Stimulated activated CD4-positive, alpha-beta T cell treated with anti-CD3 and anti-CD28 coated beads, Interleukin-2, amount 100 ng/mL, for 4 hours (primary cell): Measurements from ENCODE around the gene PIR.

ENCODE experiments used
- DNase-seq: peaks from one replicate; pipeline ENCODE4 v3.0.0-alpha.2; 2020; ENCODE audit warnings: low read depth

Gene PIR

DNA sequence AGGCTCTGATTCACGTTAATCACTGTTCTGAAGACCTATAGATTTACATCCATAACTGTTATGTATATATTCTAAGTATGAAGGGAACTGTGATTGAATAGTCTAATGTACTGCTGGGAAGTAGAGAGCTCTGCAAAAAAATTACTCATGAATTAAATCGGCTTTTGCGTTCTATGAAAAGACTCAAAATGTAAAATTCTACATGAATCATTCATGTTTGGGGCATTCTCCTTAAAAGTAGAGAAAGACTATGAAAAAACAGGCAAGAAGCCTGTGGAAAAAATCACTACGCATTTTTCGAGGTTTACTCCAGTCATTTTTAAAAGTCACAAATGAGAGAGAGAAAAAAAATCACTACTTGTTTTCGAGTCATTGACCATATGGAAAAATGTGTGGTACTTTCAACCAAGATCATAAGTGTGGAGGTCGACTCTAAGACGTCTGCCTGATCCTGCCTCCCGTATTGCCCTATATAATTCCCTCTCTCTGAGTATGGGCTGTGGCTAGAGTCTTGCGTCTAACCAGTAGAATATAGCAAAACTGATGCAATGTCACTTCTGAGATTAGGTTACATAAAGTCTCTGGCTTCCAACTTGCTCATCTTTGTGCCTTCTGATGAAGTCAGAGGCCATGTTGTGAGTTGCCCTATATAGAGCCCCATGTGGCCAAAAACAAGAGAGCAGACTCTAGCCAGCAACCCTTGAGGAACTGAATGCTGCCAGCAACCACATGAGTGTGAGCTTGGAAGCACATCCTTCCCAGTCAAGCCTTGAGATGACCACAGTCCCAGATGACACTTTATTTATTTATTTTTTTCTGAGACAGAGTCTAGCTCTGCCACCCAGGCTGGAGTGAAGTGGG is 76.8 kb downstream of the PIR start:
- no peak for DNase-seq

- no peak for DNase-seq
These were observed 80.0 kb downstream of the PIR start for GRCh38 chrX:15413101-15413500.

DNA sequence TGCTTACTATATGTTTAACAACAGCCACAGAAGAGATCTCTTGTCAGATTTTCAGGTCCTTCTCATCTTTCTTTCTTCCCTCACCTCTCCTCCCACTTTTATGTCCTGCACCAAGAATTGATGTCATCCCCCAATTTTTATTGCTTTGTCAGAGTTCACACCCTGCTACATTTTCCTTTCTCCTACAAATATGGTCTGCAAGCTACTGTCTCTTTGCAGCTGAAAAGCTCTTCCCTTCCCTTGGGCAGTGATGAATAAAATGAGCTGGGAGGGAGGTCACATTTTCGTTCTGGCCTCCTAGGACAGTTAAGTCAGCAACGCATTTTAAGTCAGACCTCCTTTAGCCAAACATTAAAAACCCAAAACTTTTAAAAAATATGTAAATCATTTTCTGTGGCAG is 82.2 kb downstream of the PIR start:
- no peak for DNase-seq

DNA sequence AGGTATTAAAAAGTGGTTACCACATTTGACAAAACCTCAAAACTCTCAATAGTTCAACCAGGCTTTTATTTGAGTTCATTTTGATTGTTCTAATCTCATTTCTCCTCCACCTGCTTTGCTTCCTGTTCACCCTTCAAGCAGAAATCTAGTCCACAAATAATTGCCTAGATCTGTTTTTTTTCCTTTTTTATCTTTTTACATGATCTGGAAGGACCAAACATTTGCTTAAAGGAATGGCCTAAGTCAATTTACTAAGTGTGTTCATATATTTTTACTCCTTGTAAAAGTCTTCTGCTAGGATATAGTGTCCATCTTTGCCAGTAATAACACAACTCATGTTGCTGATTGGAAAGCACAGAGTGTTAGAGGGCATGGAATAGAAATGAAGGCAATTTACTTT is 82.7 kb downstream of the PIR start:
- no peak for DNase-seq

DNA sequence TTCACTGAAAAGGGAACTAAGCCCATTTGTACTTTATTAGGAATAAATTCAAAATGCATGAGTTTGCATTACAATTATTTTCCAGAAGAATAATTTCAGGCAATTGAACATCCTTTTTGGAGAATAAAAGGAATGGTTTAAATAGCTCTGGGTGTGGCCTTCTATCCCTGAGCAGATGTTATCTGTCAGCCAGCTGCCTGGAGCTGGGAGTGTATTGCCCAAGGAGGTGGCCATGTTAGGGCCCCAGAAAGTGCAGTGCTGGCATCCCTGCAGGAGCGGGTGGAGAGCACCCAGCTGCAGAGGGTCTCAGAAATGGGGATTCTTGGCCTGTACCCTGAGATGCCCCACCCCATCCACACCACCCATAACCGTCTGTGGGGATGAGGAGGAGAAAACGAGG is 87.3 kb downstream of the PIR start:
- DNase-seq: no peak

DNA sequence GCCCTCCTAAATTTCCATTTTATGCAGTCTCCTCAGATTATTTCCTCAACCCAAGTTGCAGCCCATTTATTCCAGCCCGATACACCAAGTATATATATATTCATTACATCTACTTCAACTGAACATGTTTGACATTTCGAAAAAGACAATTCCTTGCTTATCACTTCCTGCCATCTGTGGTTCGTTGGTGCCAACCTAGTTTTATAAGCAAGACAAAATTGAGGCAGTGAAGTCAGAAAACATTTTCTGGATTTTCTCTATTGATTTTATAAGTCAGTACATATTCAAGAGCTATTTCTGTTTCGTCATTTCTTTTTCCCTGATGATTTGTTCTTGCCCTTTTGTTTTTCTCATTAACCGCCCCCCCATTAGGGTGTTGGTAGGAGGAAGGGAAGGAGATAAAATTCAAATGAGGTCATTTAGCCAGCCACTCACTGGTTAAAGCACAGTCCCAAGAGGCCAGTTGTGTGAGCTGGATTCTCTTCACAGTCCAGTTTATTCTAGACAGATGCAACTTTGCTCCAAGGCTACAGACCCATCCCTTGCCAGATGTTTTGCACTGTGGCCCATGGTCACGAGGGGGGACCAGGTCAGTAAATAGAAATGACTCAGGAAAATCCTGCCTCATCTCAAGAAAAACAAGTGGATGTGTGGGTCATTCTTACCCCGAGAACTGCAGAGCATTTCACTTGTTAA is 88.6 kb downstream of the PIR start:
- no peak for DNase-seq

- DNase-seq: no peak
These were observed 91.8 kb downstream of the PIR start for GRCh38 chrX:15401378-15401777.

DNA sequence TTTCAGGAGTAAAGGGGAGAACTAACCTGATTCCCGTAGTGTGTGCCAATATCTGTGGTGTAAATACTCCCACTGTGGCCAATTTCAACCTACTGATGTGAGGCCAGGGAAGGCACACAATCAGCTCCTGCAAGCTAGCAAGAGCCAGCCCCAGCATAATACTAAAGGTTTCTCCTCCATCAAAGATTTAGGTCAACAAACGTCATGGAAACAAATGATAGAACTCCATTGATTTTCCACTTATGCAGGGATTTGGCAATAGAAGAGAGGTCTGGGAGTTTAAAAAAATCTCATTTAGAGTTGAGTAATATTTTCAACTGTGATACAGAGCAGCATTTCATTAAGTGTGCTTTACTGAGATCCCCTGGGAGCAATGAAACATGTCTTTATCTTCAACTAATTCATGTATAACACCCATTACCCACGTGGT is 93.2 kb downstream of the PIR start:
- no peak for DNase-seq

DNA sequence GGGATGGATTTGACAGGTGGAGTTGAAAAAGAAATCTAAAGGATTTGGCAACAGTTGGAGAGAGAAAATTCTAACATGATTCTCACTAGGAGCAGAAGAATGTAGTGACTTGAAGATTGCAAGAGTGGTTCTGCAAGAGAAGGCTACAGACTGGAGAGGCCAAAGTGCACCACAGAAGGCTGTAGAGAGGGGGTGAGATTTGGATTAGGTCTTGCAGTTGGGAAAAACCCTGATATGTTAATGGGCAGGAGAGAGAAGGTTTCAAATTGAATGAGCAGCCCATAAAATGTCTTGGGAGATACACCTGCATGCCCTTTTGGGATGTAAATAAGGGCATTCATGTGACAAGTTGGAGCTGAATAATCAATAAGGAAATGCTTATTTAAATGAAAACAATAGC is 94.3 kb downstream of the PIR start:
- DNase-seq: no peak

GRCh38 chrX:15395789-15396188 is 97.3 kb downstream of the PIR start:
- DNase-seq: no peak

DNA sequence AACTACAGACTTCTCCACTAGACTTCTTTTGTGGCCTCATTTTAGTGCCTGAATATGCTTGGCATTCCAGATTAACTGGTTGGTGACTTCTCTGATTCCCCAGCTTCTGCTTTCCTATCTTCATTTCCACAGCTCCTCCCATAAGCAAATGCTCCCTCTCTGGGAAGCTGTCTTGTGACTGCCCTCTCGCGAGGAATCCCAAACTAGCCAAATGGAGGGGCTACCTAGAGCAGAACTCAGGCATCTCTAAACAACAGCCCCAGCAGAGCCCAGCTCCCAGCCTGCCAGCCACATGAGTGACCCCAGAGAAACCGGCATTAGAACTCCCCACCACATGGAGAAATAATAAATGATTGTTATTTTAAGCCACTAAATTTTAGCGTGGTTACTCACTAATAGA is 101.3 kb downstream of the PIR start:
- DNase-seq: no peak

GRCh38 chrX:15384304-15384703 is 108.8 kb downstream of the PIR start, which contains the start of gene VEGFD:
VEGFD (minus strand) TSS chrX:15384413; CDS start chrX:15383946, 467 bp downstream.
- no peak for DNase-seq

GRCh38 chrX:15382813-15383212 is 110.3 kb downstream of the PIR start:
- no peak for DNase-seq

GRCh38 chrX:15376956-15377355 is 116.2 kb downstream of the PIR start:
- DNase-seq: no peak

DNA sequence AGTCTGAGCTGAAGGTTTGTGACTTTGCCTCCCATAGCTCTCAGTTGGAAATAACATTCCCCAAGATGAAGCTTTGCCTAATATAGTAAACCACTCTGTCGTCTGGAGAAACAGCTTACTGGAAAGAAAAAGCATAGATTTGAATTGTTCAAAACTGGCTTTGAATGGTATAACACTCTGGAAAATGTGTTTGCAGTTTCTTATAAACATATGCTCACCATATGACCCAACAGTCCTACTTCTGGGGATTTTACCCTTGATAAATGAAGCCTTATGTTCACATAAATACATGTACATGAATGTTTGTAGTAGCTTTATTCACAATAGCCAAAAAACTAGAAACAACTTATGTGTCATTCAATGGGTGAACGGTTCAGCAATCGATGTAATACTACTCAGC is 119.2 kb downstream of the PIR start:
- no peak for DNase-seq

GRCh38 chrX:15366506-15367352 is 126.4 kb downstream of the PIR start:
- DNase-seq: no peak

- DNase-seq: no peak
These were observed 133.4 kb downstream of the PIR start for GRCh38 chrX:15359701-15360100.

DNA sequence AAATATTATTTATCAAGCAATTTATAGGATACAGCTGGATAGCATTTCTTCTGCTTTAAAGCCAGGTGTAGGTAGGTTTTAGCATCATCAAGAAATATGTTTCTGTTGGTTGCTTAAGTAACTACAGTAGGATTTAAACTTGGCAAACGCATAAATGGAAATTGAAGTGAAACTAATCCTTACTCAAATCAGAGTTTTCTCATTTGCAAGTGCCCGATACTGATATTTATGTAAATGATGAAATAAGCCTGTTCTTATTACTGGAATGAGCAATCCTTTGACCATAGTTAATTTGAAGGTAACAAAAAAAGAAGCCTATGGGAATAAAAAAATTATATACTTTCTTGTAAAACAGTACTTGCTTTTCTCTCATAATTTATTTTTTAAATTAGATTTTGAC is 134.6 kb downstream of the PIR start:
- no peak for DNase-seq

DNA sequence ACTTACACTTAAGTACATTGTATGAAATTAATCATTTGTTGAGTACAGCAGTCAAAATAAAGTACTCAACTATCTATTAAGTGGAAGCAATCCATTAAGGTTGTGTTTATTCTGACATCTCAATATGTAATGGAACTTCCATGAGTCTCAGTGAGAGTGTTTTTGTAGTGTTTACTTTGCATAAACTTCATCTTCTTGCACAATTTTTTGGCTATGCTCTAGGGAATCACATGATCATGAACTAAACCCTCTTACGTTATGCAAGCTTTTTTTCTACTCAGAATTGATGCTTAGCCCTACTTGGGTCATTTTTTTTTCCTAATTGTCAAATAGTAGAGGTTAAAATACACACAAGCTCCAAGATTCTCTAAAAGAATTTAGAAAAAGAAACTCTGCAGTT is 136.7 kb downstream of the PIR start:
- DNase-seq: no peak

DNA sequence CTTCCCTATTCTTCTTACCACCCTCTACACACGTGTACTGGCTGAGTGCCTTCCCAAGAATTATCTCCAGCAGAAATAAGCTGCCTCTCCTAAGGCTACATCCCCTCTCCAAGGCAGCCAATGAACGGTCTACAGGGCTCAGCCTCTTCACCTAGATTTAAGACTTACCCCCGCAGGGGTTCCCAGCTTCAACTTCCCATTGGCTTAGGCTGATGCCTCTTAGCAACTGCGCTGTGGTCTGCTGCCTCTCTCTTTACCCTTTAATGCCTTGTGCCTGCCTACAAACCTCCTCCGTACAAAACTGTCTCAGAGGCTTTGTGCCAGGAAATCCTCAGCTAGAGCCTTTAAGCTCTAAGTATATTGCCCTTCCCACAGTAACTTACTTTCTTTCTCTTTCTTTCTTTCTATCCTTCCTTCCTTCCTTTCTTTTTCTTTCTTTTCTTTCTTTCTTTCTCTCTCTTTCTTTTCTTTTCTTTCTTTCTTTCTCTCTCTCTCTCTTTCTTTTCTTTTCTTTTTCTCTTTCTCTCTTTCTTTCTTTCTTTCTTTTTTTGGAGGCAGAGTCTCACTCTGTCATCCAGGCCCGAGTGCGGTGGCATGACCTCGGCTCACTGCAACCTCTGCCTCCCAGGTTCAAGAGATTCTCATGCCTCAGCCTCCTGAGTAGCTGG is 142.7 kb downstream of the PIR start:
- no peak for DNase-seq

GRCh38 chrX:15349046-15349445 is 144.1 kb downstream of the PIR start:
- no peak for DNase-seq

GRCh38 chrX:15345976-15346375 is 147.2 kb downstream of the PIR start:
- no peak for DNase-seq
